Adrenal gland (tissue), 12 donors: Measurements from ENCODE around the gene COQ9. TPM values are rescaled to one million over a fixed set of nuclear protein-coding genes. Genes with fewer than 3 reads are reported as not detected.

ENCODE experiments used
- DNase-seq, 7 donors: peaks; one replicate each; pipeline ENCODE4 v3.0.0-alpha.2; 2019 to 2020
- H3K27ac ChIP-seq, 5 donors: fragments of 200-600 bp; sonication (generic) in 4 of 5; 1 replicate in 3 of 5; 2 replicates in 2 of 5; pipeline versions ENCODE4 v1.5.1 to v1.8.0; 2016 to 2020; ENCODE audit warnings: mild to moderate bottlenecking in 1 of 5
- H3K27me3 ChIP-seq: fragments of 200-600 bp; 2 replicates; pipeline ENCODE4 v1.8.0; 2021
- H3K36me3 ChIP-seq, 2 donors: fragments of 200-600 bp; replicated peaks in 1 of 2; 1 replicate in 1 of 2; 2 replicates in 1 of 2; pipeline versions ENCODE4 v1.5.1 to v1.8.0; 2018 to 2022
- H3K4me1 ChIP-seq, 2 donors: fragments of 200-600 bp; replicated peaks in 1 of 2; 1 replicate in 1 of 2; 2 replicates in 1 of 2; pipeline versions ENCODE4 v1.5.1 to v1.8.0; 2018 to 2021
- H3K4me3 ChIP-seq, 4 donors: fragments of 200-600 bp; sonication (generic) in 3 of 4; one replicate each; pipeline ENCODE4 v1.5.1; 2016 to 2018
- H3K9me3 ChIP-seq, 3 donors: fragments of 200-600 bp; sonication (generic) in 1 of 3; replicated peaks in 1 of 3; 1 replicate in 2 of 3; 2 replicates in 1 of 3; pipeline versions ENCODE4 v1.5.1 to v1.8.0; 2016 to 2021
- POLR2A ChIP-seq, 2 donors: fragments of 450-650 bp; IDR thresholded peaks; one replicate each; pipeline ENCODE4 v1.6.1; 2017; ENCODE audit warnings: antibody characterized with exemption in 2 of 2, mild to moderate bottlenecking in 2 of 2, moderate library complexity in 1 of 2
- WGBS, 4 donors: extraction: QIAGEN DNeasy Blood & Tissue Kit in 2 of 4; methylation state at CpG; one replicate each; pipeline versions ENCODE4 v1.1.5 to v1.1.7; 2013 to 2017; 5-methylcytosine and 5-hydroxymethylcytosine counted together
- intact Hi-C, 2 donors: fragments of 100-400 bp; cut with DNase I; formaldehyde crosslinking; loops; one replicate each; pipeline versions ENCODE4 v1.14.1 to v1.15.0; 2022 to 2023
- polyA plus RNA-seq, 3 donors: library from polyadenylated mRNA; stranded (reverse); fragments of 200-250 nt in 2 of 3; fragments of 350-450 nt in 1 of 3; fragmentation: Illumina TruSeq in 1 of 3; extraction: RNeasy Lipid Tissue Mini Kit (QIAGEN cat#74804) in 1 of 3; gene quantifications; one replicate each; pipeline ENCODE4 v1.2.3, GENCODE V29; 2013 to 2014
- total RNA-seq, 9 donors: library from RNA; depleted of rRNA in 4 of 9; stranded (reverse); fragments of >200 nt in 4 of 9; fragments of 120-200 nt in 1 of 9; fragmentation: NEBNext Ultra II Directional in 1 of 9; extraction: Animal tissue kit (Norgen Biotek cat#: 25700) in 1 of 9; gene quantifications; one replicate each; pipeline versions ENCODE4 v1.1.0 to v1.2.4, GENCODE V29; 2013 to 2023
- TF ChIP-seq, protein P1 (sequence below), 6 experiments: fragments of 450-650 bp in 4 of 6; fragments of 200-600 bp in 2 of 6; sonication (generic) in 1 of 6; IDR thresholded peaks; 1 replicate in 5 of 6; 2 replicates in 1 of 6; pipeline versions ENCODE4 v1.5.1 to v1.8.0; 2016 to 2021; ENCODE audit warnings: antibody characterized with exemption in 6 of 6, mild to moderate bottlenecking in 2 of 6, moderate library complexity in 1 of 6
- donor health status: healthy with polysubstance abuse.
- donor health status: Bipolar disorder and iron deficiency.
- donor health status: DM: yes; HTN: yes; CAD: no.
- donor health status: DM: no; HTN: no; CAD: no.
- donor health status: DM: no; HTN: no; CAD: no.
- donor health status: DM: yes; HTN: yes; CAD: no.

Gene COQ9
- total and polyA plus RNA-seq, 12 donors, result 60.9 to 277 (median 88.6) TPM

DNA sequence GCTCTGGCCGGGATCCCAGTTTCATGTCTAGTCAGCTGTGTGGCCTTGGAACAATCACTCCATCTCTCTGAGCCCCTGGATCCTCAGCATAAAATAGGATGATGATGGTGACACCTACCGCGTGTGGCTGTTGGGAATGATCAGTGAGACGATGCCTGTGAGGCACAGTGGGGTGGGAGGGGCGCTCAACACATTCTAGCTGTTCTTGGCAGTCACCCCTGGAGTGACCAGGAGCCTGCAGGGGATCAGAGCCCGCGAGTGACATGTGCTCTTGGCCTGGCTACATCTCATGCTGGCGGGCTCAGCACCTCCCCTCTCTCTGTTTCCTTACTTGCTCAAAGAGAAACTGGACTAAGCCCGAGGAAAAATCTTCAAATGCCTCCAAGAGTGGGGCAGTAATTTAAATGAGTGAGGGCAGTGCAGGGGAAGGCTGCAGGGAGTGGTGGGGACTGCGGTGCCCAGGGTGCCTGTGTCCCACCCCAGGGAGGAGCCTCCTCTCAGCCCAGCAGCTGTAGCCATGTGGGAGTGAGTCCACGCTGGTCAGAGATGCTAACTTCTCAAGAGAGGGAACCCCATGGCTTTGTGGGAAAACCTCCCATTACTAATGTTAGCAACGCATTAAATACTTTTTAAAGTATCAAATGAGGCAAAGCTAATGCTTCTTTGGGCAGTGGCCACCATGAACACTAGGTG is 62.1 kb downstream of the COQ9 start:
- TF ChIP-seq POLR2A (IDR thresholded peaks at IDR 0.05), result no peak
- TF ChIP-seq, protein P1, sequence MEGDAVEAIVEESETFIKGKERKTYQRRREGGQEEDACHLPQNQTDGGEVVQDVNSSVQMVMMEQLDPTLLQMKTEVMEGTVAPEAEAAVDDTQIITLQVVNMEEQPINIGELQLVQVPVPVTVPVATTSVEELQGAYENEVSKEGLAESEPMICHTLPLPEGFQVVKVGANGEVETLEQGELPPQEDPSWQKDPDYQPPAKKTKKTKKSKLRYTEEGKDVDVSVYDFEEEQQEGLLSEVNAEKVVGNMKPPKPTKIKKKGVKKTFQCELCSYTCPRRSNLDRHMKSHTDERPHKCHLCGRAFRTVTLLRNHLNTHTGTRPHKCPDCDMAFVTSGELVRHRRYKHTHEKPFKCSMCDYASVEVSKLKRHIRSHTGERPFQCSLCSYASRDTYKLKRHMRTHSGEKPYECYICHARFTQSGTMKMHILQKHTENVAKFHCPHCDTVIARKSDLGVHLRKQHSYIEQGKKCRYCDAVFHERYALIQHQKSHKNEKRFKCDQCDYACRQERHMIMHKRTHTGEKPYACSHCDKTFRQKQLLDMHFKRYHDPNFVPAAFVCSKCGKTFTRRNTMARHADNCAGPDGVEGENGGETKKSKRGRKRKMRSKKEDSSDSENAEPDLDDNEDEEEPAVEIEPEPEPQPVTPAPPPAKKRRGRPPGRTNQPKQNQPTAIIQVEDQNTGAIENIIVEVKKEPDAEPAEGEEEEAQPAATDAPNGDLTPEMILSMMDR (IDR thresholded peaks at IDR 0.05), result no peak
- WGBS, 4 donors, result 70 to 84% (median 73%) methylated on average over 12 of the region's 12 CpGs

DNA sequence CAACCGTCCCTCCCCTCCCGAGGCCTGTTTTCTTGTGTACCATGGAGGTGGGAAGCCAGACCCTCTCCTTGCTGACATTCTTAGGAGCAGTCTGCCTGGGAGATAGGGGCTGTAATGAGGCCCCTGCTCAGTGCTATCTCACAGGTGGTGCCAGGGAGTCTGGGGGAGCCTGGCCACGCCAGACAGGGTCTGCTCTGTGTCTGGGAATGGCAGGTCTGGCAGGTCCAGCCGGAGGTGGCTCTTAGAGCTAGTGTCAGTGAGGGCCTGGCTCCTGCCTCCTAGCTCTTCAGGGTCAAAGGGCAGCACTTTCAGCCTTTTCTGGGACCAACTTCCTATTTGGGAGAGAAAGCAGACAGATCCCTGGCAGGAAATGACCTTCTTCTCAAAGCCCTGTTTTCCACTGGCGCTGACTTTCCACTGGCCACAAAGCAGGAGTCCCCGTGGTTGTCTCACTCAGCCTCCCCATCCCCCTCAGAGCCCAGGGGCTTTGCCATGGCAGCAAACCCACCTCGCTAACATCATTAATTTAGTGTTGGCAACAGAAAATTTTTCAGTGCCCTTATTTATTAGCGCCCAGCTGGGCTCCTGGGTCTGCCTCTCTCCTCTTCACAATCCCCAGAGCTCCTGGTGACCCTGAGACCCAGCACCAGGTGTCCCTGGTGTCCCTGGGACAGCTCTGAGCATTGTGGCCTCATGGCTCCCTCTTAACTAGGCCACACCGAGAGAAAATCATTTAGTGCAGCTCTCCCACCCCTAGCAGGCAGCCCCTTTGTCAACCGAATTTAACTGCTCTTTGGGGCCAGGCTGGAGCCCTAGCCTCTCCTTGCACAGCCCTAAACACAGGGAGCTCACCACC is 63.0 kb downstream of the COQ9 start:
- no peaks in the 10 kb centered on the region for H3K27me3 ChIP-seq
- H3K9me3 ChIP-seq, result no peaks in the 10 kb centered on the region
- H3K4me3 ChIP-seq, result no peak overlapping the region
- no peak for DNase-seq
- no peaks in the 10 kb centered on the region for H3K4me1 ChIP-seq
- intact Hi-C loops, result loop anchor here in 1 of 2 donors (10.0 kb wide), 1 partner anchor 205 kb away; no protein-coding TSS in a partner anchor
- no peak overlapping the region for H3K27ac ChIP-seq
- H3K36me3 ChIP-seq, result no peaks in the 10 kb centered on the region
- TF ChIP-seq, protein P1 (IDR thresholded peaks at IDR 0.05), result no peak
- TF ChIP-seq POLR2A (IDR thresholded peaks at IDR 0.05), result no peak
- WGBS, 4 donors, result 62 to 71% (median 66%) methylated on average over 8 to 10 of the region's 10 CpGs

More for the DNA sequence above, 62.1 kb downstream of the COQ9 start:
- intact Hi-C loops, result no loop called here
- no peaks in the 10 kb centered on the region for H3K9me3 ChIP-seq
- H3K27ac ChIP-seq, result no peak overlapping the region
- no peak overlapping the region for H3K4me3 ChIP-seq
- H3K27me3 ChIP-seq, result no peaks in the 10 kb centered on the region
- no peaks in the 10 kb centered on the region for H3K36me3 ChIP-seq
- H3K4me1 ChIP-seq, result no peaks in the 10 kb centered on the region
- no peak for DNase-seq

Other genes starting within 250 kb of the COQ9 start
- 100 to 1,000 TPM in 1 of 9 donors, 10 to 100 TPM in 8; 47.9 to 116 (median 58.2) TPM for gene ARL2BP, start 202.2 kb upstream of the COQ9 start, total RNA-seq
- 100 to 1,000 TPM in 1 of 3 donors, 10 to 100 TPM in 2; 32.6 to 136 (median 35.2) TPM for gene ARL2BP, start 202.2 kb upstream of the COQ9 start, polyA plus RNA-seq
- gene PLLP, start 162.8 kb upstream of the COQ9 start, total RNA-seq, result 1 to 10 TPM; 1.0 to 10.0 (median 2.7) TPM
- 1 to 10 TPM; 1.5 to 7.0 (median 2.7) TPM for gene PLLP, start 162.8 kb upstream of the COQ9 start, polyA plus RNA-seq
- gene CCL22, start 88.7 kb upstream of the COQ9 start, total RNA-seq, result 1 to 10 TPM in 2 of 9 donors, under 1 TPM in 4, not detected in 3; 0.14 to 3.0 (median 0.45) TPM
- 1 to 10 TPM in 1 of 3 donors, under 1 TPM in 2; 0.03 to 2.6 (median 0.08) TPM for gene CCL22, start 88.7 kb upstream of the COQ9 start, polyA plus RNA-seq
- gene CX3CL1, start 75.0 kb upstream of the COQ9 start, total RNA-seq, result 10 to 100 TPM in 1 of 9 donors, 1 to 10 TPM in 8; 3.3 to 14.1 (median 7.0) TPM
- gene CX3CL1, start 75.0 kb upstream of the COQ9 start, polyA plus RNA-seq, result 1 to 10 TPM; 1.9 to 7.2 (median 6.0) TPM
- gene CCL17, start 42.7 kb upstream of the COQ9 start, total RNA-seq, result not detected
- not detected for gene CCL17, start 42.7 kb upstream of the COQ9 start, polyA plus RNA-seq
- gene CIAPIN1, start 94 bp upstream of the COQ9 start, total RNA-seq, result 100 to 1,000 TPM in 2 of 9 donors, 10 to 100 TPM in 7; 33.3 to 155 (median 51.6) TPM
- gene CIAPIN1, start 94 bp upstream of the COQ9 start, polyA plus RNA-seq, result 10 to 100 TPM; 15.8 to 91.9 (median 25.9) TPM
- gene POLR2C, start 15.2 kb downstream of the COQ9 start, total RNA-seq, result 100 to 1,000 TPM in 4 of 9 donors, 10 to 100 TPM in 5; 52.8 to 147 (median 99.9) TPM
- gene POLR2C, start 15.2 kb downstream of the COQ9 start, polyA plus RNA-seq, result 10 to 100 TPM; 28.3 to 73.9 (median 32.4) TPM
- gene DOK4, start 39.0 kb downstream of the COQ9 start, total RNA-seq, result 10 to 100 TPM in 8 of 9 donors, 1 to 10 TPM in 1; 8.8 to 36.1 (median 18.4) TPM
- 10 to 100 TPM in 2 of 3 donors, 1 to 10 TPM in 1; 4.3 to 31.8 (median 19.0) TPM for gene DOK4, start 39.0 kb downstream of the COQ9 start, polyA plus RNA-seq
- 10 to 100 TPM in 4 of 9 donors, 1 to 10 TPM in 5; 2.2 to 23.6 (median 9.3) TPM for gene CCDC102A, start 89.1 kb downstream of the COQ9 start, total RNA-seq
- 1 to 10 TPM; 1.6 to 8.5 (median 3.8) TPM for gene CCDC102A, start 89.1 kb downstream of the COQ9 start, polyA plus RNA-seq
- under 1 TPM in 6 of 9 donors, not detected in 3; 0.14 to 0.54 (median 0.26) TPM for gene ADGRG5, start 95.2 kb downstream of the COQ9 start, total RNA-seq
- under 1 TPM; 0.22 to 0.48 (median 0.24) TPM for gene ADGRG5, start 95.2 kb downstream of the COQ9 start, polyA plus RNA-seq
- 10 to 100 TPM in 8 of 9 donors, 1 to 10 TPM in 1; 1.8 to 69.9 (median 43.2) TPM for gene ADGRG1, start 181.2 kb downstream of the COQ9 start, total RNA-seq
- 10 to 100 TPM; 14.7 to 45.0 (median 19.8) TPM for gene ADGRG1, start 181.2 kb downstream of the COQ9 start, polyA plus RNA-seq
- gene ADGRG3, start 220.8 kb downstream of the COQ9 start, total RNA-seq, result 1 to 10 TPM in 1 of 9 donors, under 1 TPM in 4, not detected in 4; 0.14 to 1.5 (median 0.50) TPM
- 1 to 10 TPM in 1 of 3 donors, under 1 TPM in 2; 0.20 to 2.0 (median 0.40) TPM for gene ADGRG3, start 220.8 kb downstream of the COQ9 start, polyA plus RNA-seq
- under 1 TPM in 1 of 9 donors, not detected in 8; 0.33 TPM for gene DRC7, start 247.3 kb downstream of the COQ9 start, total RNA-seq
- gene DRC7, start 247.3 kb downstream of the COQ9 start, polyA plus RNA-seq, result under 1 TPM in 2 of 3 donors, not detected in 1; 0.03 to 0.72 TPM